Parathyroid adenoma (tissue), 2 donors: ENCODE results near the gene ZCCHC14.

ENCODE experiments used
- H2AFZ ChIP-seq: fragments of 300-600 bp; sonication (generic); one replicate; pipeline ENCODE4 v1.7.0; 2017; ENCODE audit warnings: antibody characterized with exemption, mild to moderate bottlenecking
- H3K27ac ChIP-seq: fragments of 300-600 bp; sonication (generic); one replicate; pipeline ENCODE4 v1.7.0; 2017
- H3K27me3 ChIP-seq: fragments of 300-600 bp; sonication (generic); one replicate; pipeline ENCODE4 v1.7.0; 2017; ENCODE audit warnings: low read length; ENCODE audit not compliant: control insufficient read depth, insufficient read depth
- H3K36me3 ChIP-seq: fragments of 300-600 bp; sonication (generic); one replicate; pipeline ENCODE4 v1.7.0; 2017; ENCODE audit warnings: low read length; ENCODE audit not compliant: control insufficient read depth, insufficient read depth
- H3K4me1 ChIP-seq: fragments of 300-600 bp; sonication (generic); one replicate; pipeline ENCODE4 v1.7.0; 2017; ENCODE audit warnings: control low read depth
- H3K4me2 ChIP-seq: fragments of 300-600 bp; sonication (generic); one replicate; pipeline ENCODE4 v1.7.0; 2017; ENCODE audit warnings: low read length
- H3K4me3 ChIP-seq: fragments of 300-600 bp; sonication (generic); one replicate; pipeline ENCODE4 v1.7.0; 2017; ENCODE audit warnings: low read depth, low read length
- H3K79me2 ChIP-seq: fragments of 300-600 bp; sonication (generic); one replicate; pipeline ENCODE4 v1.7.0; 2017; ENCODE audit warnings: control low read depth
- H3K9ac ChIP-seq: fragments of 300-600 bp; sonication (generic); one replicate; pipeline ENCODE4 v1.7.0; 2017; ENCODE audit warnings: mild to moderate bottlenecking
- H3K9me3 ChIP-seq: fragments of 300-600 bp; sonication (generic); one replicate; pipeline ENCODE4 v1.7.0; 2017; ENCODE audit warnings: low read length; ENCODE audit not compliant: control insufficient read depth
- CTCF ChIP-seq: fragments of 300-600 bp; sonication (generic); IDR thresholded peaks from one replicate; pipeline ENCODE4 v1.7.0; 2017; ENCODE audit warnings: antibody characterized with exemption, mild to moderate bottlenecking
- donor health status: primary hyperparathyroidism.

Gene ZCCHC14

DNA sequence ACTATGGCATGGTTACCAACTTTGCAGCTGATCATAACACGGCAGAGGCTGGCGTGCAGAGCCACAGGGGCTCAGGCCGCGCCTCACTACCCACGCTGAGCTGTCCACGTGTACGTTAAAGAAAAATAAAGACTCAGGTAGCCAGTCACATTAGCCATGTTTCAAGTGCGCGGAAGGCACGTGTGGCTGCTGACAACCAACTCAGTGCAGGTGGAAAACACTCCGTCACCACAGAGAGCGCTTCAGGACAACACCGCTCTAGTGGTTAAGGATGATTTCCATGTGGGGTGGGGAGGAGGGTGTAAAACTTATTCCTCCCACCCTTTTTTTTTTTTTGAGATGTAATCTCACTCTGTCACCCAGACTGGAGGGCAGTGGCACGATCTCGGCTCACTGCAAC lies 33.8 kb downstream of the ZCCHC14 start:
- H2AFZ ChIP-seq, result no peak overlapping the region
- H3K9ac ChIP-seq, result no peak overlapping the region
- H3K79me2 ChIP-seq, result peaks cover 34% of the 10 kb centered on the region
- no peaks in the 10 kb centered on the region for H3K27me3 ChIP-seq
- TF ChIP-seq CTCF, result no peak
- no peaks in the 10 kb centered on the region for H3K9me3 ChIP-seq
- no peak overlapping the region for H3K4me2 ChIP-seq
- H3K36me3 ChIP-seq, result no peaks in the 10 kb centered on the region
- H3K4me3 ChIP-seq, result no peak overlapping the region
- peaks cover 34% of the 10 kb centered on the region for H3K4me1 ChIP-seq
- peak overlapping the region; percentile 87 for H3K27ac ChIP-seq

GRCh38 chr16:87458424-87458915 lies 34.4 kb downstream of the ZCCHC14 start:
- Histone ChIP-seq H3K27ac (no peak overlapping the region), H3K9ac (no peak overlapping the region), H3K79me2 (peaks cover 37% of the 10 kb centered on the region), H3K4me3 (no peak overlapping the region), H3K36me3 (no peaks in the 10 kb centered on the region), H2AFZ (no peak overlapping the region), H3K27me3 (no peaks in the 10 kb centered on the region), H3K4me2 (no peak overlapping the region), H3K9me3 (no peaks in the 10 kb centered on the region), H3K4me1 (peaks cover 28% of the 10 kb centered on the region)
- no peak for TF ChIP-seq CTCF

- H3K79me2 ChIP-seq, result peaks cover 39% of the 10 kb centered on the region
- H3K36me3 ChIP-seq, result no peaks in the 10 kb centered on the region
- no peak overlapping the region for H2AFZ ChIP-seq
- H3K4me2 ChIP-seq, result no peak overlapping the region
- H3K9ac ChIP-seq, result no peak overlapping the region
- H3K9me3 ChIP-seq, result no peaks in the 10 kb centered on the region
- H3K27me3 ChIP-seq, result no peaks in the 10 kb centered on the region
- no peak overlapping the region for H3K27ac ChIP-seq
- no peak for TF ChIP-seq CTCF
- H3K4me3 ChIP-seq, result no peak overlapping the region
- peaks cover 27% of the 10 kb centered on the region for H3K4me1 ChIP-seq
Measured at GRCh38 chr16:87457709-87458423, 35.0 kb downstream of the ZCCHC14 start.

- no peaks in the 10 kb centered on the region for H3K36me3 ChIP-seq
Measured at GRCh38 chr16:87457061-87457611, 35.7 kb downstream of the ZCCHC14 start.

More at GRCh38 chr16:87457061-87457611, 35.7 kb downstream of the ZCCHC14 start:
- no peak overlapping the region for H3K4me3 ChIP-seq
- H3K9ac ChIP-seq, result no peak overlapping the region
- H3K27me3 ChIP-seq, result no peaks in the 10 kb centered on the region
- H2AFZ ChIP-seq, result no peak overlapping the region
- H3K9me3 ChIP-seq, result no peaks in the 10 kb centered on the region
- H3K4me2 ChIP-seq, result no peak overlapping the region
- H3K4me1 ChIP-seq, result peaks cover 27% of the 10 kb centered on the region
- TF ChIP-seq CTCF, result no peak
- no peak overlapping the region for H3K27ac ChIP-seq
- peaks cover 44% of the 10 kb centered on the region for H3K79me2 ChIP-seq
